K562 (cell line): Measurements from ENCODE around the gene CCDC50. TPM values are rescaled to one million over a fixed set of nuclear protein-coding genes. Genes with fewer than 3 reads are reported as not detected.
A peak's percentile ranks its signal among the peaks of the same experiment; 100 is the strongest.

Experiments
- ATAC-seq: fragments of 200-7000 bp; cut with Tn5 transposase; 3 replicates; pipeline ENCODE4 v1.9.1; 2020; ENCODE audit warnings: moderate library complexity
- BruUV-seq: library from RNA; stranded (reverse); fragments of 400-500 nt; replicated peaks from 2 replicates; lab custom pipeline; 2021; lab: Mats Ljungman, UMichigan
- CTCF ChIA-PET: fragments of 300-600 bp; formaldehyde crosslinking; extraction: SDS; loops from one replicate; lab custom pipeline; 2021; ENCODE audit warnings: low intra/inter-chr PET ratio; lab: Yijun Ruan, JAX
- POLR2A ChIA-PET: fragments of 300-600, 350-650 bp; sonication (Branson Sonifier 250); formaldehyde crosslinking; extraction: SDS; loops from one replicate; lab custom pipeline; 2021; ENCODE audit warnings: antibody characterized with exemption, inconsistent platforms; lab: Yijun Ruan, JAX
- DNase-seq, 4 experiments: peaks; one replicate each; pipeline versions ENCODE4 v3.0.0 to v3.0.0-alpha.2; 2011 to 2018; ENCODE audit warnings: low spot score in 3 of 4, mixed read lengths in 3 of 4; ENCODE audit errors: extremely low read depth in 1 of 4
- FAIRE-seq: peaks from 2 replicates; lab custom pipeline; 2011; peaks lifted over from hg19 to GRCh38; lab: Jason Lieb, UNC
- H2AFZ ChIP-seq: 2 replicates; pipeline ENCODE4 v1.6.0; 2011; ENCODE audit warnings: low read depth, low read length, control low read depth, inconsistent platforms
- H3K27ac ChIP-seq: fragments of 200-600 bp; 3 replicates; pipeline ENCODE4 v1.8.0; 2011; ENCODE audit warnings: low read depth, mild to moderate bottlenecking, control low read depth, inconsistent platforms, low read length, moderate library complexity, mixed read lengths; ENCODE audit errors: extremely low read depth
- H3K27me3 ChIP-seq, 2 experiments: fragments of 300-600 bp in 1 of 2; 2 replicates in 1 of 2; 3 replicates in 1 of 2; pipeline versions ENCODE4 v1.6.0 to v1.8.0; 2011; ENCODE audit warnings: inconsistent platforms in 2 of 2, low read length in 2 of 2, mild to moderate bottlenecking in 1 of 2, mixed read lengths in 1 of 2, moderate library complexity in 1 of 2; ENCODE audit not compliant: control insufficient read depth in 2 of 2, insufficient read depth in 2 of 2
- H3K36me3 ChIP-seq: fragments of 300-600 bp; 3 replicates; pipeline ENCODE4 v1.8.0; 2011; ENCODE audit warnings: mild to moderate bottlenecking, low read length, inconsistent platforms; ENCODE audit not compliant: control insufficient read depth, insufficient read depth
- H3K4me1 ChIP-seq, 2 experiments: fragments of 200-600 bp in 1 of 2; replicated peaks in 1 of 2; 2 replicates in 1 of 2; 3 replicates in 1 of 2; pipeline versions ENCODE4 v1.5.1 to v1.8.0; 2011; ENCODE audit warnings: inconsistent platforms in 2 of 2, low read length in 2 of 2, mild to moderate bottlenecking in 1 of 2, mixed read lengths in 1 of 2, moderate library complexity in 1 of 2; ENCODE audit not compliant: control insufficient read depth in 2 of 2, insufficient read depth in 2 of 2
- H3K4me2 ChIP-seq: 2 replicates; pipeline ENCODE4 v1.6.1; 2011; ENCODE audit warnings: low read length, control low read depth, inconsistent platforms, mixed read lengths; ENCODE audit not compliant: insufficient read depth
- H3K4me3 ChIP-seq: fragments of 200-600 bp; sonication (generic), shearing (Covaris generic); 2 replicates; pipeline ENCODE4 v1.5.1; 2016; ENCODE audit warnings: control low read depth, inconsistent platforms
- H3K79me2 ChIP-seq: fragments of 200-600 bp; 3 replicates; pipeline ENCODE4 v1.8.0; 2011; ENCODE audit warnings: low read length, inconsistent platforms; ENCODE audit not compliant: control insufficient read depth, insufficient read depth
- H3K9ac ChIP-seq, 2 experiments: 2 replicates each; pipeline versions ENCODE4 v1.6.0 to v1.6.1; 2011; ENCODE audit warnings: low read depth in 2 of 2, low read length in 2 of 2, control low read depth in 1 of 2, inconsistent platforms in 1 of 2, mild to moderate bottlenecking in 1 of 2, mixed read lengths in 1 of 2; ENCODE audit not compliant: insufficient read depth in 1 of 2
- H3K9me1 ChIP-seq: one replicate; pipeline ENCODE4 v1.6.0; 2011; ENCODE audit warnings: inconsistent platforms, mild to moderate bottlenecking, low read length, moderate library complexity; ENCODE audit not compliant: control insufficient read depth, insufficient read depth
- H3K9me3 ChIP-seq: replicated peaks from 2 replicates; pipeline ENCODE4 v1.5.1; 2011; ENCODE audit warnings: low read depth, low read length, inconsistent platforms; ENCODE audit not compliant: control insufficient read depth, insufficient read depth
- H4K20me1 ChIP-seq: replicated peaks from 2 replicates; pipeline ENCODE4 v1.6.1; 2011; ENCODE audit warnings: low read length, inconsistent platforms, mixed read lengths; ENCODE audit not compliant: control insufficient read depth, insufficient read depth
- IFI16 ChIP-seq: fragments of 250-450 bp; sonication (Bioruptor Pico); IDR thresholded peaks from 2 replicates; pipeline ENCODE4 v2.1.2; 2022; ENCODE audit warnings: mild to moderate bottlenecking, inconsistent platforms
- TFAP4 ChIP-seq: sonication (generic); formaldehyde crosslinking; IDR thresholded peaks from 2 replicates; pipeline ENCODE4 v1.8.0; 2022; ENCODE audit warnings: missing genetic modification reagents, mild to moderate bottlenecking, moderate library complexity, borderline replicate concordance
- WGBS: fragments of 100-300 bp; shearing (Covaris generic); methylation state at CpG from one replicate; pipeline ENCODE4 v1.1.6; 2016; ENCODE audit warnings: low coverage, mixed read lengths; ENCODE audit not compliant: insufficient coverage; ENCODE audit errors: missing lambda C conversion rate; 5-methylcytosine and 5-hydroxymethylcytosine counted together
- in situ Hi-C: fragments of 300-500 bp; cut with MboI; formaldehyde crosslinking; loops from 4 replicates; pipeline ENCODE4 v1.15.0; 2018; ENCODE audit warnings: inconsistent platforms, mixed read lengths
- intact Hi-C: fragments of 100-400 bp; cut with micrococcal nuclease; formaldehyde crosslinking; loops from 2 replicates; pipeline ENCODE4 v1.14.2; 2022
- polyA plus RNA-seq, 8 experiments: library from polyadenylated mRNA; depleted of rRNA in 4 of 8; stranded (reverse) in 5 of 8; unstranded in 3 of 8; fragments of >200 nt; fragmentation: Nextera tagmentation in 2 of 8; fragmentation: Illumina TruSeq in 1 of 8; extraction: Ambion mirVana in 2 of 8; extraction: Trizol in 1 of 8; gene quantifications; 2 replicates each; pipeline versions ENCODE4 v1.2.1 to v1.2.3, GENCODE V29; 2011 to 2014; ENCODE audit warnings: inconsistent platforms in 1 of 8, missing spikeins in 1 of 8
- total RNA-seq, 7 experiments: library from RNA; depleted of rRNA in 6 of 7; stranded (reverse); fragments of >200 nt in 6 of 7; fragmentation: Illumina TruSeq in 2 of 7; extraction: Trizol in 2 of 7; gene quantifications; 2 replicates each; pipeline versions ENCODE4 v1.2.1 to v1.2.3, GENCODE V29; 2011 to 2021; ENCODE audit warnings: low replicate concordance in 1 of 7
- TF ChIP-seq, protein P1 (sequence below): fragments of 450-650 bp; IDR thresholded peaks from 2 replicates; pipeline ENCODE4 v1.6.1; 2016

The CCDC50 gene
- total and polyA plus RNA-seq, 9 of the 15 experiments (the other 6 are each of a cell fraction or from before 2014, with no cell fraction given), result 8.4 to 63.4 (median 40.4) TPM

DNA sequence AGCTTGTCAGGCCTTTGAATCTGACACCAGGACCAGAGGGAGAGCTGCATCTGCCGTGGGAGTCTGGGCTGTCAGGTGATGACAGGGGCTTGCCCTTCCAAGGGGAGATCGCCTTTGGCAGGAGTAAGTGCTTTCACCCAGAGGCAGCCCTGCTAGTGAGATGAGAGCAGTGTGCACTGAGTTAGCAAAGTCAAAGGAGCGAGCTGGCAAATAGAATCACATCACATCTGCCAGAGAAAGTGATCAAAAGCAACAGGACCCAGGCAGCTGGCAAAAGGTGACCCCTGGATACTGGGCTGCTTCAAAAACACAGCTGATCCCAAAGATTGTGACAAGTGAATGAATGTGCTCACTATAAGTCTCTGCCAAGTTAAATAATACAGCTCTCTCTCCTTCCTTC is 95.7 kb downstream of the CCDC50 start:
- Histone ChIP-seq H2AFZ (peak overlapping the region; percentile 95), H3K79me2 (peaks cover 43% of the 10 kb centered on the region), H3K36me3 (peaks cover 3% of the 10 kb centered on the region; the same call in 1 of the 3 replicates), H3K4me2 (peak overlapping the region; percentile 86), H3K27me3 (no peaks in the 10 kb centered on the region), H3K9me1 (no peaks in the 10 kb centered on the region), H3K4me1 (peaks cover 0 to 3% of the 10 kb centered on the region in 2 experiments; a peak in 2 of 5 replicates), H3K27ac (peak overlapping the region; percentile 47; the same call in 2 of the 3 replicates), H3K9ac (peak overlapping the region in 1 of 2 experiments; percentile 87; a peak in 2 of 4 replicates), H4K20me1 (no peaks in the 10 kb centered on the region), H3K9me3 (no peaks in the 10 kb centered on the region), H3K4me3 (no peak overlapping the region)
- FAIRE-seq (no peak), ATAC-seq (peak; percentile 25), DNase-seq (peak in 2 of 4 experiments; percentile 9 to 15)
- intact Hi-C loops (loop anchor here (5.0 kb wide), 1 partner anchor 72 kb away; no protein-coding TSS in a partner anchor), in situ Hi-C loops (no loop called here)
- POLR2A ChIA-PET, result interaction anchor here (0.7 to 0.9 kb wide), 4 partner anchors 19 to 805 kb away, joined by 3 to 4 read pairs (median 3); no protein-coding TSS in a partner anchor
- BruUV-seq, result TSS peak; percentile 67
- 76% methylated on average over 3 of the region's 3 CpGs for WGBS
- CTCF ChIA-PET, result no interaction called here
- TF ChIP-seq IFI16 (CRISPR knock-in tag), result no peak
- TF ChIP-seq, protein P1, sequence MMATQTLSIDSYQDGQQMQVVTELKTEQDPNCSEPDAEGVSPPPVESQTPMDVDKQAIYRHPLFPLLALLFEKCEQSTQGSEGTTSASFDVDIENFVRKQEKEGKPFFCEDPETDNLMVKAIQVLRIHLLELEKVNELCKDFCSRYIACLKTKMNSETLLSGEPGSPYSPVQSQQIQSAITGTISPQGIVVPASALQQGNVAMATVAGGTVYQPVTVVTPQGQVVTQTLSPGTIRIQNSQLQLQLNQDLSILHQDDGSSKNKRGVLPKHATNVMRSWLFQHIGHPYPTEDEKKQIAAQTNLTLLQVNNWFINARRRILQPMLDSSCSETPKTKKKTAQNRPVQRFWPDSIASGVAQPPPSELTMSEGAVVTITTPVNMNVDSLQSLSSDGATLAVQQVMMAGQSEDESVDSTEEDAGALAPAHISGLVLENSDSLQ, result peak; percentile 16; the same call in 1 of the 2 replicates
- TF ChIP-seq TFAP4, result 0 out of 2 replicates have a peak, but pooled peaks have one; percentile 21
